GM12892 (cell line): ENCODE data around the gene P4HTM.

ENCODE experiments used
- POLR2A ChIP-seq: IDR thresholded peaks from 2 replicates; pipeline ENCODE4 v1.6.1; 2011; ENCODE audit warnings: low read depth, low read length, control low read depth
- POLR2AphosphoS5 ChIP-seq: IDR thresholded peaks from 2 replicates; pipeline ENCODE4 v1.6.1; 2011; ENCODE audit warnings: low read depth, low read length, control low read depth
- TAF1 ChIP-seq: IDR thresholded peaks from 2 replicates; pipeline ENCODE4 v1.6.1; 2011; ENCODE audit warnings: low read depth, mild to moderate bottlenecking, control low read depth, low read length, borderline replicate concordance

GRCh38 chr3:49018707-49019006, 28.6 kb downstream of the P4HTM start:
- TF ChIP-seq POLR2AphosphoS5, result no peak
- TF ChIP-seq TAF1, result no peak
- no peak for TF ChIP-seq POLR2A
